GM21528 (cell line): ENCODE measurements around the gene METTL2B.

Source experiments
- ATAC-seq: cut with Tn5 transposase; IDR thresholded peaks from one replicate; pipeline ENCODE4 v1.9.1; 2021; ENCODE audit warnings: mild to moderate bottlenecking, moderate library complexity; ENCODE audit not compliant: unreplicated experiment, low FRiP score

Gene METTL2B, protein sequence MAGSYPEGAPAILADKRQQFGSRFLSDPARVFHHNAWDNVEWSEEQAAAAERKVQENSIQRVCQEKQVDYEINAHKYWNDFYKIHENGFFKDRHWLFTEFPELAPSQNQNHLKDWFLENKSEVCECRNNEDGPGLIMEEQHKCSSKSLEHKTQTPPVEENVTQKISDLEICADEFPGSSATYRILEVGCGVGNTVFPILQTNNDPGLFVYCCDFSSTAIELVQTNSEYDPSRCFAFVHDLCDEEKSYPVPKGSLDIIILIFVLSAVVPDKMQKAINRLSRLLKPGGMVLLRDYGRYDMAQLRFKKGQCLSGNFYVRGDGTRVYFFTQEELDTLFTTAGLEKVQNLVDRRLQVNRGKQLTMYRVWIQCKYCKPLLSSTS

DNA sequence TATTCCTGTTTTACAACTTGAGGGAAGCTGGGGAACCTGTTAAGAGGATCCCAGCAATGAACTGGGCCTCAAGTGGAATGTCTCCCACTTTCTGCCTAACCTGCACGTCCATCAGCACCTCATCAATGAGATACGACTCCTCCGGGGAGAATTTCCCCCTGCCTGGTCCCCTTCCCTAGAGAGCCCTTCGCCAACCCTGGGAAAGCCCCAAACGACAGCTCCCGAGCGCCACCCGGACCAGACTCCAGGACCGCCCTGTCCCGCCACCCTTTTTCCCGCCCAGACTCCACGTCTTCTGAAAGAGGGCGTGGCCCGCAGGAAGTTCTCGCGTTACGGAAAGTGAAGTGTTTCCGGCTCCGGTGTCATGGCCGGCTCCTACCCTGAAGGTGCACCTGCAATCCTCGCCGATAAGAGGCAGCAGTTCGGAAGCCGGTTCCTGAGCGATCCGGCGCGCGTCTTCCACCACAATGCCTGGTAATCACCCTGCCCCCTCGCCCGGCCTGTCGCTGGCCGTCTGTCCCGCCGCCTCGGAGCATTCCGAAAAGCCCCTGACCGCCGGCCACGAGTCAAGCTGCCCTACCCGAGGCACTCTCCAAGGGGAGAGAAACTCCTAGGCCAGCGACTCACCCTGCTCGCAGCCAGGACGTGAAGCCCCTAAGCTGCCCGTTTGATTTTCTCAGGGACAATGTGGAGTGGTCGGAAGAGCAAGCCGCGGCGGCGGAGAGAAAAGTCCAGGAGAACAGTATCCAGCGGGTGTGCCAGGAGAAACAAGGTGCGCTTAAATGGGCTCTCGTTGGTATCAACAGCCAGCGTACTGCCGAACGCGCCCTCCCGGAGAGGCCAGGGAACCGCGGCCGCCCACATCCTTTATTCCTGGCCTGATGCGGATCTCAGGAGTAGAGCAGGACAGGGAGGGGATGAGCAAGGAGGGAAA is at the start of gene METTL2B:
TSS of gene METTL2B (plus strand) at position 347 of the 934 bp plus-strand sequence. CDS start at position 365, 18 bp downstream.
- ATAC-seq, result peak; percentile 86

DNA sequence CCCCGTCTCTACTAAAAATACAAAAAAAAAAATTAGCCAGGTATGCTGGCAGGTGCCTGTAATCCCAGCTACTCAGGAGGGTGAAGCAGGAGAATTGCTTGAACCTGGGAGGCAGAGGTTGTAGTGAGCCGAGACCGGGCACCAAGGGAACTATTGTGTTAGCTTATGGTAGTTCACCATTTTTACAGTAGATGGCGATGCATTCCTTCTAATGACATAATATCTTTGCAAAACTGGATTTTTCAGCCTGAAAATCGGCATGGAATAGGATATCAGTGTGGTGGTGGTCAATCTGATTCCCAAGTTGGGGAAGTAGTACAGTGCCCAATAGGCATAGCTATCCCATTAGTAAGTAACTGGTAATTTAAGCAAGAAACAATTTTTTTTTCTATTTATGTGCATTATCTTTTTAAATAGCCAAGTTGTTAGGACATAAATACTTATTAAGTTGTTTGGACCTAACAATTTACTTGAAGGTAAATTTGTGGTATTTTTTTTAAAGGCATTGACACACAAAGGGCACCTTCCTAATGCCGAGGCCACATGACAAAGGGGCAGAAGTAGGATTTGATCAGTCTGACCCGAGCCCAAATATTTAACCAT is 49.2 kb upstream of the METTL2B start:
- no peak for ATAC-seq

DNA sequence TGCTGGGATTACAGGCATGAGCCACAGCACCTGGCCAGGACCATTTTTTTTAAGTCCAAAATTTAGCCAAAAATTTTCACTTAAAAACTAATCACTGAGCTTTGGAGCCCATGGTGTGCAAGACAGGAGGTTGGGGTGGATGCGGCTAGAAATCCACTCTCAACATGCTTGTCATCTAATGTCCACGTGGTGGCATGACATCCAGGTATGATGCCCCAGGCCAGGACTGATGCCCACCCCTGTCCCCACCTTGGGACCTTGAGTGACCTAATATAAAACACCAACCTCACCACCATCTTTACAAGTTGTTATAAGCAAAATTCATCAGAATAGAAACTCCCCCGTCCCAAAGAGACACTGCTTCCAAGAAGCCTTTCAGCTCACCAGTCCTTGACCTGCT is 46.3 kb upstream of the METTL2B start:
- ATAC-seq, result no peak

DNA sequence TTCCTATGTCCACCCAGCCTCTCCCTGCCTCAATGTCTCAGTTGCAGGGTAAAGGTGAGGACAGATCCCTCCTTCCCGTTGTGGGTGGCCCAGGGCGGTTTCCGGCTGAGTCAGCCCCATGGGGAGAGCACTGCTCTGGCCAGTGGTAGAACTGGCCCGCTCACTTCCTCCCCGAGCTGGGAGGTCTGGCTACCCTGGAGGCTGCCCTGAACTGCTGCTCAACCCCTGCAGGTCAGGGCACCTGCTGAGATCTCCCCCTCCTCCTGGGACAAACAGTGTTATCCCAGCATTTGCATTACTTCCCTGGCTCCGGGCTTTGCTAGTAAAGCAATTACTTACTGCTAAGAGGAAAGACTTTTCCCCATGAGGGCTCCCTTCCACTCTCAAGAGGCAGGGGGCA is 45.3 kb upstream of the METTL2B start:
- no peak for ATAC-seq

DNA sequence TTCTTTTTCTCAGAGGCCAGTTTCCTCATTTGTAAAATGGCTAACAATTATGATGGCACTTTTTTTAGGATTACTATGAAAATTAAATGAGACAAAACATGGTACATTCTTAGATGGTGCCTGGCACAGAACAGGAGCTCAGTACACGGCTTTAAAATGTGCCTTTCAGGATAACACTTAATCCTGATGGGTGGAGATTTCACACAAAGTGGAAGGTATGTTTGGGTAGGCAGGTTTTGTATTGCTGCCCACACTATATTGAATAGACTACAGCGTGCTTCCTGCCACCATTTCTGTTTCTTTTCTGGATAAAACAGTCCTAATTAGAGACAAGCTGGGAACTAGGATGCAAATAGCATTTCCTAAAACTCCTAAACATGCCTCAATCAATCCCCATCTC is 44.8 kb upstream of the METTL2B start:
- ATAC-seq, result no peak

DNA sequence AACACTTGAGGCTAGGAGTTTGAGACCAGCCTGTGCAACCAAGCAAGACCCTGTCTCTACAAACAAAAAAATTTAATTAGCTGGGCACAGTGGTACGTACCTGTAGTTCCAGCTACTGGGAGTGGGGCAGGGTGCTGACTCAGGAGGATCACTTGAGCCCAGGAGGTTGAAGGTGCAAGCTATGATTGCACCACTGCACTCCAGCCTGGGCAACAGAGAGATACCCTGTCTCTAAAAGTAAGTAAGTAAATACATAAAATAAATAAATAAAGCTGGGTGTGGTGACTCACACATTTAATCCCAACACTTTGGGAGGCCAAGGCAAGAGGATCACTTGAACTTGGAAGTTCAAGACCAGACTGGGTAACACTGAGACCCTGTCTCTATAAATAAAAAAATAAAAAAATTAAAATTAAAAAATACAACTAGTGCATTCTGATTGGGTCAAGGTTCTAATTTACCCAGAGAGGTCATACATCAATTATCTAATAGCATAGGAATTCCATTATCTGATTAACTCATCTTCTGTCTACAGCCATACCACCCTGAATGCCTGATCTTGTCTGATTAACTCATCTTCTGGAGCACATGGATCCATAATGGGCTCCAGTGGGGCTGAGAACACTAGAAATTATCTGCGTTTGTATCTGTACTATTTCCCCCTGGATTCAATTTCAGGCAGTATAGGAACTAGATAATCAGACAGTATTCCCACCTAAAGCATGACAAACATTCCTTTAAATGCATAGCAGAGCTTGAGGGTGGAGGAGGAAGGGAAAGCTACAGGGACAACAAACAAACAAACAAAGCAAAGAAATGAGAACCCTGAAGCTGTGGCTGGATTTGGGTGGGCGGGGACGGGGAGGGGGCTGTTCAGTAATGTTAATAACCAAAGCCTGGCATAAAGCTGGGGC is 41.9 kb upstream of the METTL2B start:
- ATAC-seq, result no peak

DNA sequence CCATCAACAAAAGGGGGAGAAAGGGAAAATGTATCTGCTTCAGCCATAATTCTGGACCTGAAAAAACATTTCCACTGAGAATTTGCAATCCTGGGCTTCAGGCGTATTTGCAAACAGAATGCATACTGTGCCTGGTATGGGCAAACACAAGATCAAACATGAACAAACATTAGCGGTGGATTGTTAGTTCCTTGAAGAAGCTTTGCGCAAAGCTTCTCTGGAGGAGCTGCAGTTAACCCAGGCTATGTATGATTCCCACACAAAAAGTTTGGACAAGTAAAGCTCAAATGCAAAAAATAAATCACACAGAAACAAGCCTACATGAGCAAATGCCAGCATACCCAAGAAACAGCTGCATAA is 41.2 kb upstream of the METTL2B start:
- no peak for ATAC-seq

DNA sequence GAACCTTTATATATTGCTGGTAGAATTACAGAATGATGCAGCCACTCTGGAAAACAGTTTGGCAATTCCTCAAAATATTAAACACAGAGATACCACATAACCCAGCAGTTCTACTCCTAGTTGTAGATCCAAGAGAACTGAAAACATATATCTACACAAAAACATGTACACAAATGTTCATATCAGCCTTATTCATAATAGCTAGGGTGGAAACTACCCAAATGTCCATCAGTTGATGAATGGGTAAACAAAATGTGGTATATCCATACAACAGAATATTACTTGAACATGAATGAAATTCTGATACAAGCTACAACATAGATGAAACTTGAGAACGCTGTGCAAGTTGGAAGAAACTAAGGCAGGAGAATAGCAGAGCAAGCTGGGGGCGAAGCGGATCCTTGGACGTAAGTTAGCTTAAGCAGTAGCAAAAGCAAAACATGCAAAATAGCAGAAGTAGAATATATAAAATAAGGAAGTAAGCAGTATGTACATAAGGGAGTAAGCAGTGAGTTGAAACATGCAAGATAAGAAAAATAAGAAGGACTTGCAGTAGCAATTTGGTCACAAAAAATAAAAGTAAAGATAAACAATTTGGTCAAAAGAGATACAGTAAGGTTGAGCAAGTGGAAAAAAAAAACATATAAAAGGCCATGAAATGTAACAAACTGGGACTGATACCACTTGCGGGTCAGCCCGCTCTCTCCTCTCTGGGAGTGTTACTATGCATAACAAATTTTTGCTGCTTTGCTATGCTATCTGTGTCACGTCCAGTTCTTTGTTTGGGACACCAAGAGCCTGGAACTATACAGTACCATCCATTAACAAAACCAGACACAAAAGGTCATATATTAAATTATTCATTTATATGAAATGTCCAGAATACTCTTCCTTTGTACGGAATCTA is 38.9 kb upstream of the METTL2B start:
- ATAC-seq, result peak; percentile 69

DNA sequence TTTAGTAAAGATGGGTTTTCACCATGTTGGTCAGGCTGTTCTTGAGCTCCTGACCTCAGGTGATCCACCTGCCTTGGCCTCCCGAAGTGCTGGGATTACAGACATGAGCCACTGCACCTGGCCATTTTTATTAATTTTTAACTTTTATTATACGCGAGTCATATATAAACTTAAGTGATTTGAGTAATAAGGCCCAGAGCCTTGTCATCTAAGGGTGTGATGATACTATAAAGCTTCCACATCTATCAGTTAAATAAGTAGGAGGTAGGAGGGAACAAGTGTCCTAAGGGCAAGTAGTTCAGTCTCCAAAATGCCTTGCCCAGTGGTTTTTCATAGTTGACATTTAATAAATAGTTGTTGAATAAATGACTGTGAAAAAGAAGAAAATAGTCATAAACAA is 34.2 kb upstream of the METTL2B start:
- no peak for ATAC-seq

DNA sequence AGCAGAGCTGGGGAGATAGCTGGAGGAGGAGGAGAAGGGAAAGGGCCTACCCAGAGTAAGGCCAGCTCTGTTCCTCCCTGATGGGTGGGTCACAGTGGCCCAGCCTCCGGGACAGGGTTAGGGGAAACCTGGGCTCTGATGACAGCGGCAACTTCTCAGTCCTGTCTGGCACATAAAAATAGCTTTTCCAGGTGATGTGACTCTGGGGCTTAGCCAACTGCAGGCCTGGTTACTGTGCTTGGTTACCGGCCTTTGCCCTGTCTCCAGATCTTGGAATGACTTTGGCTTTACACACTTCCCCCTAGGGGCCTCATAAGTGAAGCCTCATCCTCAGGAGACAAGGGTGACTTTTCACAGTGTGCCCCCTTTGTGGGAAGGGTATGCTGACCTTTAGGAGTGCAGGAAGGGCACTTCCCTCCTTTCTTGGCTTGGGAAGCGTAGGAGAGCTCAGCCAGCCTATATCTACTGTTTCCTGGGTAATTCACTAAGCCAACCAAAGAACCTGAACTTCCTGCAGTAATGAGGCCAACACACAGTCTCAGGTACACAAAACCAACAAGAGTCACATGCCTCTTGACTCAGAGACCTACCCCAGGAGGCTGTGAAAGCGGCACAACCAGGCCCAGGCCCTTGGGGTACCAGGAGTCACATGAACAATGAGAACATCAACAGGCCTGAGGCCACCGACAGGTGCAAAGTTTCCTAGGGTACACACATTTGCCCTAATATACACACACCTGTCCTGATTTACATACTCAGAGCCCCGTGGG is 32.5 kb upstream of the METTL2B start:
- no peak for ATAC-seq

DNA sequence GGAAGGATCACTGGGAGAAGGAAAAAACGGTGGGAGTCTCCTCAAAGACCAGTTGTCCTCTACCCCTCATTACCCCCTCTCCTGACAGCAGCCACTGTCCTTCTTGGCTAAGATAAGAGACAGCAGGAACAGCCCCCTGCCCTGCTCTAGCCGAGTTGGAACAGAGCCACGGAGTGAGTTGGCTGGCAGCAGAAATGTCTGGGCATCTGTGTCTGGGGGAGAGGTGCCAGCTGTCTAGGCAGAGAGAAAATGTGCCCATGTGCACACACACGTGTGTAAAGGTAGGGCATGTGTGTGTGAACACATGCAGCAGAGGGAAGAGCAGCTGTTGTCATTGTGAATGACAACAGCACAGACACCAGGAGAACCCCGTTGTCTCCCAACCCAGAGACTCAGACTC is 30.2 kb upstream of the METTL2B start:
- no peak for ATAC-seq

DNA sequence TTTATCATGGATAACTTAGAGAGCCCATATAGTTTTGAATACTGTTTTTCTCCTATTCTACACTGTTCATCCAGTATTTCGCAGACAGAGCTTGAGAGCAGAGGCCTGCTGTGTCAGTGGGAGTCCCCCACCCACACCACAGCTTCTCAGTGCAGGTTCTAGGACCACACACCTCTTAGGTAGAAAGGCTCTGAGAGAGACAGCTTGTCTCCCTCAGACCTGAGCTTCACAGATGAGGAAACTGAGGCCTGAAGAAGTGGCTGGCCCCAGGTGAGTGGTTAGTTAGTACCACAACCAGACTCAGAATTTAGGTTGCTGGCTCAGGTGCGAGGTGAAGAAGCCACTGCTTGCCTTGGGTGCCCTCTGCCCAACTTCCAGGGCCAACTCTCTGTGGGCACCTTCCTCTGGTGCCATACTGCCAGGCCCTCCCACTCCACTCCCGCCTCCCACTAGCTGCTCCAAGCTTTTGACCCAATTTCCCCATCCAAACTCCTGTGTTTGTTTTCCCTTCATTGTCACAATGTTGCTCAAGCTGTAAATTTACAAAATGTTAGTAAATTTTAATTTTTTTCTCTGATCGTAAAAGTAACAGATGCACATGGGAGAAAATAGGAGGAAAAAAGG is 28.5 kb upstream of the METTL2B start:
- ATAC-seq, result no peak

DNA sequence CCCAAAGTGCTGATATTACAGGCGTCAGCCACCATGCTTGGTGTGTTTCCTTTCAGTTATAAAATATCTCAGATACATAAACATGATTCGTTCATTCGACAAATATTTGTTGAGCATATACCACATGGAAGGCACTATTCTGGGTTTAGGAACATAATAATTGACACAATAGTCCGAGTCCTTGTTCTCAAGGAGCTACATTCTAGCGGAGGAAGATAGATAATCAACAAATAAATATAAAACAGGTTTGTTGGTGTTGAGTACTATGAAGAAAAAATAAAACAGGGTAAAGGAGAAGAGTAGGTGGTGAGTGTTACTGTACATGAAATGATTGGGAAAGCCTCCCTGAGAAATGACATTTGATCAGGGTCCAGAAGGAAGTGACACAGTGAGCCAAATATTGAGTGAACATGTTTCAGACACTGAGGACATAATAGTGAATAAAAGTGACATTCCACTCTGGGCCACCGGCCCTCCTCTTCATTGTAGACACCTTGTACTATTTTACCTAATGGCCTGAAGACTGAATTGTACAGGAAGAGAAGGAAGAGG is 27.7 kb upstream of the METTL2B start:
- no peak for ATAC-seq

DNA sequence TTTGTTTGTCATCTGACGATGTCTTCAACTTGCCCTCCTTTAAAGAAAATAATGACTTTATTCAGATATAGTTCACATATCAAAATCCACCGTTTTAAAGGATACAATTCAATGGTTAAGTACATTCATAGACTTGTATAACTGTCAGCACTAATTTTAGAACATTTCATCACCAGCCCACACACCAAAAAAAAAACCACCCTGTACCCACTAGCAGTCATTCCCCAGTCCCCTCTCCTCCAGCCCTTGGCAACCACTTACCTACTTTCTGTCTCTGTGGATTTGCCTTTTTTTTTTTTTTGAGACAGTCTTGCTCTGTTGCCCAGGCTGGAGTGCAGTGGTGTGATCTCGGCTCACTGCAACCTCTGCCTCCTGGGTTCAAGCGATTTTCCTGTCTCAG is 26.1 kb upstream of the METTL2B start:
- no peak for ATAC-seq

DNA sequence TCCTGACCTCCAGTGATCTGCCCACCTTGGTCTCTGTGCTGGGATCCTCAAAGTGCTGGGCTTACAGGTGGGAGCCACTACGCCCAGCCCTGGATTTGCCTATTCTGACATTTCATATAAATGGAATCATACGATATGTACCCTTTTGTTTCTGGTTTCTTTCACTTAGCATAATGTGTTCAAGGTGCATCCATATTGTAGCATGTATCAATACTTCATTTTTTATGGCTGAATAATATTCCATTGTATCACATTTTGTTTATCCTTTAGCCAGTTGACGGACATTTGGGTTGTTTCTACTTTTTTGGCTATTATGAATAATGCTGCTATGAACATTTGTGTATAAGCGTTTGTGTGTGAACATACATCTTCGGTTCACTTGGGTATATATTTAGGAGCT is 25.6 kb upstream of the METTL2B start:
- no peak for ATAC-seq

DNA sequence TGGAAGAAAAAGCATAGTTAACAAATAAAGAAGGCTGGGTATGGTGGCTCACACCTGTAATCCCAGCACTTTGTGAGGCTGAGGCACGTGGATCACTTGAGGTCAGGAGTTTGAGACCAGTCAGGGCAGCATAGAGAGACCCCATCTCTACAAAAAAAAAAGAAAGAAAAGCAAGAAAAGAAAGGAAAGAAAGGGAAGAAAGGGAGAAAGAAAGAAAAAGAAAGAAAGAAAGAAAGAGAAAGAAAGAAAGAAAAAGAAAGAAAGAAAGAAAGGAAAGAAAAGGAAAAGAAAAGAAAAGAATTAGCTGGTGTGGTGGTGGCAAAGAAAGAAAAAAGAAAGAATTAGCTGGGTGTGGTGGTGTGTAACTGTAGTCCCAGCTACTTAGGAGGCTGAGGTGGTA is 24.0 kb upstream of the METTL2B start:
- ATAC-seq, result no peak

DNA sequence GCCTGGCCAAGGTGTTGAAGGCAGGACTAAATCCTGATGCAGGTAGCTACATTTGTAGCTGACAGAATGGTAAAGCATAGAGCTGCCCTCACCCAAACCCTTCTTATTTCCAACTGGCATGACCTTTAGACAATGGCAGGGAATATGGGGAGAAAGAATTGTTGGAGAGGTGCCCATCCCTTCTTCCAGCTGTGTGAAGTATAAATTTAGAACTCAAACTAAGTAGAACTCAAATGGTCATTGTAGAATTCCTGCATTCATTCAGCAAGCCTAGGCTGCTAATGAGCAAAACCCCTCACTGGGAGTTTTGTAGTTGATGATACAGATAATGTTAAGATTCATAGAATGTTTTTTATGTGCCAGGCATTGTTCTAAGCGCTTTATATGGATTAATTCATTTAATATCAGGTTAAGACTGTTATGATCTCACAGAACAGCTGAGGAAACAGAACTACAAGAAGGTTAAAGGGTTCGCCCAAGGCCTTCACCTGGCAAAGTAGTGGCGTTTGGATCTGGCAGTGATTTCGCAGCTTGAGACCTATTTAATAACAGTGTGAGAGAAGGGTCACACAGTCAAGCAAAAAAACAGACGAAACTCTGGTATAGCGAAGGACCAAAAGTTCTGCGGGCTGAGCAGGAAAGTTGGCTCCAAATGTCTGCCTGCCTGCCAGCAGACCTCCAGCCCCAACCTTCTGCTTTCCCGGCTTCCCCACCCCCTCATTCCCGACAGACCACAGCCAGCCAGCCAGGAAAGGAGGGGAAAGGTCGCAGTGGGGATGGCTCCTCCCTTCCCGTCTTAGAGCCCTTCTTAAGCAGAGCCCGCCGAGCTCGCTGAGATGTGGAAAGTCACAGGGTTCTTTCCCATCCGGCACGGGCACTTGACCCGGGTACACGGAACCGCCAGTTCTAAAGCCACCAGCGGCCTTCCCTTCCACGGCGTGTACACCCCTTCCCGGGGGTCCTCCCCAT is 22.4 kb upstream of the METTL2B start:
- ATAC-seq, result no peak
